Gastrocnemius medialis (tissue), 4 donors: Measurements from ENCODE around the gene NHLRC4. TPM values are rescaled to one million over a fixed set of nuclear protein-coding genes. Genes with fewer than 3 reads are reported as not detected.

ENCODE experiments used
- ATAC-seq, 2 donors: fragments of 150-250 bp; one replicate each; pipeline ENCODE4 v1.9.1; 2016
- DNase-seq, 2 donors: peaks; one replicate each; pipeline ENCODE4 v3.0.0-alpha.2; 2019
- H3K27ac ChIP-seq, 4 donors: fragments of 200-600 bp; sonication (generic); 1 replicate in 1 of 4; 2 replicates in 3 of 4; pipeline ENCODE4 v1.5.1; 2016 to 2018; ENCODE audit warnings: mild to moderate bottlenecking in 2 of 4, moderate library complexity in 1 of 4
- H3K27me3 ChIP-seq, 3 donors: fragments of 200-600 bp; sonication (generic) in 2 of 3; 1 replicate in 1 of 3; 2 replicates in 2 of 3; pipeline versions ENCODE4 v1.5.1 to v1.6.0; 2016 to 2019; ENCODE audit warnings: mild to moderate bottlenecking in 1 of 3, moderate library complexity in 1 of 3
- H3K36me3 ChIP-seq, 2 donors: fragments of 200-600 bp; sonication (generic) in 1 of 2; one replicate each; pipeline ENCODE4 v1.5.1; 2017 to 2018
- H3K4me1 ChIP-seq, 2 donors: fragments of 200-600 bp; sonication (generic) in 1 of 2; one replicate each; pipeline ENCODE4 v1.5.1; 2016 to 2017; ENCODE audit warnings: mild to moderate bottlenecking in 2 of 2
- H3K4me3 ChIP-seq, 4 donors: fragments of 200-600 bp; sonication (generic) in 3 of 4; 1 replicate in 1 of 4; 2 replicates in 3 of 4; pipeline ENCODE4 v1.5.1; 2016 to 2019; ENCODE audit warnings: mild to moderate bottlenecking in 2 of 4
- H3K9me3 ChIP-seq, 3 donors: fragments of 200-600 bp; sonication (generic) in 2 of 3; 1 replicate in 1 of 3; 2 replicates in 2 of 3; pipeline ENCODE4 v1.5.1; 2016 to 2019
- POLR2A ChIP-seq, 2 donors: fragments of 450-650 bp; IDR thresholded peaks; one replicate each; pipeline ENCODE4 v1.6.1; 2017; ENCODE audit warnings: antibody characterized with exemption in 2 of 2, mild to moderate bottlenecking in 2 of 2, moderate library complexity in 2 of 2
- in situ Hi-C, 4 donors: fragments of 200-750 bp; cut with MboI; loops; one replicate each; pipeline versions ENCODE4 v1.15.0 to v1.8.0; 2017; ENCODE audit warnings: low sequenced_read_pairs in 4 of 4
- intact Hi-C: fragments of 100-400 bp; cut with DNase I; formaldehyde crosslinking; loops from one replicate; pipeline ENCODE4 v1.15.1; 2023; ENCODE audit warnings: low total_unique reads
- total RNA-seq, 4 donors: library from RNA; depleted of rRNA; stranded (reverse); fragments of >200 nt; gene quantifications; one replicate each; pipeline versions ENCODE4 v1.1.0 to v1.2.3, GENCODE V29; 2016
- TF ChIP-seq, protein P1 (sequence below), 5 experiments: fragments of 450-650 bp in 3 of 5; fragments of 200-600 bp in 2 of 5; sonication (generic) in 2 of 5; IDR thresholded peaks in 4 of 5; conservative IDR thresholded peaks in 1 of 5; 1 replicate in 4 of 5; 2 replicates in 1 of 5; pipeline ENCODE4 v1.5.1; 2016 to 2019; ENCODE audit warnings: antibody characterized with exemption in 5 of 5, mild to moderate bottlenecking in 3 of 5, moderate library complexity in 3 of 5

NHLRC4 gene
- total RNA-seq, 4 donors from 2014 or later = 0.42 to 0.56 (median 0.48) TPM

DNA sequence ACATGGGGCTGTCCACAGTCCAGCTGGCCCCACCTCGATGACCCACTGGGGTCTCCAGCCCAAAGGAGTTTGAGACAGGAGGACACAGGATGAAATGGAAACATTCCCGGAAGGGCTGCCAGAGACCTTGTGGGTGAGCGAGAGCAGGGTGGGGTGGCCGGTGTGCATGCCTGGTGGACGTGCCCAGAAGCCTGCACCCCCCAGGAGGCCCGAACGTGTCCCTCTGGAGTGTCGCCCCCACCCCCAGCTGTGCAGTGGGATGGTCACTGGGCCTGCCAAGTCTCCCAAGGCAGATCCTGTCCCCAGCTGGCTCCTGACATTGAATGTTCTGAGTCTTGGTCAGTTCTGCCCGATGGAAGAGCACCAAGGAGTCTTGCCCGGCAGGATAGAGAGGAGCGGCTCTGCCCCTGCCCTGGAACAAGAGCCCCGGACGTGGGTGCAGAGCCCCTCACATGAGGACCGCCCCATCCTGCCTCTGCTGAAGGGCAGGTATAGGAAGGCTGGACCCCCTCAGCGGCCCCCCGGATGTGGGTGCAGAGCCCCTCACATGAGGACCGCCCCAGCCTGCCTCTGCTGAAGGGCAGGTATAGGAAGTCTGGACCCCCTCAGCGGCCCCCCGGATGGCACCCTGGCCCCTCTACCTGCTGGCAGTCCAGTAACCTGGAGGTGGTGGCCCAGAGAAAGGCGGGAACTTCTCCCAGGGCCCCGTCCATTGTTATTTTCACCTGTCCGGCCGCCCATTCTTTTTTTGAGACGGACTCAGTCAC is 42.3 kb upstream of the NHLRC4 start:
- DNase-seq = no peak
- Histone ChIP-seq H3K27ac (peak overlapping the region in 3 of 4 donors; percentile 34 to 99 (median 94)), H3K9me3 (no peaks in the 10 kb centered on the region), H3K27me3 (no peaks in the 10 kb centered on the region), H3K4me3 (no peak overlapping the region), H3K4me1 (peaks cover 25 to 34% of the 10 kb centered on the region in 2 donors), H3K36me3 (peaks cover 0 to 15% of the 10 kb centered on the region in 2 donors)
- in situ Hi-C loops = no loop called here
- intact Hi-C loops = no loop called here
- TF ChIP-seq POLR2A (IDR thresholded peaks at IDR 0.05) = no peak
- TF ChIP-seq, protein P1, sequence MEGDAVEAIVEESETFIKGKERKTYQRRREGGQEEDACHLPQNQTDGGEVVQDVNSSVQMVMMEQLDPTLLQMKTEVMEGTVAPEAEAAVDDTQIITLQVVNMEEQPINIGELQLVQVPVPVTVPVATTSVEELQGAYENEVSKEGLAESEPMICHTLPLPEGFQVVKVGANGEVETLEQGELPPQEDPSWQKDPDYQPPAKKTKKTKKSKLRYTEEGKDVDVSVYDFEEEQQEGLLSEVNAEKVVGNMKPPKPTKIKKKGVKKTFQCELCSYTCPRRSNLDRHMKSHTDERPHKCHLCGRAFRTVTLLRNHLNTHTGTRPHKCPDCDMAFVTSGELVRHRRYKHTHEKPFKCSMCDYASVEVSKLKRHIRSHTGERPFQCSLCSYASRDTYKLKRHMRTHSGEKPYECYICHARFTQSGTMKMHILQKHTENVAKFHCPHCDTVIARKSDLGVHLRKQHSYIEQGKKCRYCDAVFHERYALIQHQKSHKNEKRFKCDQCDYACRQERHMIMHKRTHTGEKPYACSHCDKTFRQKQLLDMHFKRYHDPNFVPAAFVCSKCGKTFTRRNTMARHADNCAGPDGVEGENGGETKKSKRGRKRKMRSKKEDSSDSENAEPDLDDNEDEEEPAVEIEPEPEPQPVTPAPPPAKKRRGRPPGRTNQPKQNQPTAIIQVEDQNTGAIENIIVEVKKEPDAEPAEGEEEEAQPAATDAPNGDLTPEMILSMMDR (IDR thresholded peaks at IDR 0.05 in 4 of 5, conservative IDR thresholded peaks at IDR 0.05 in 1 of 5) = no peak
- ATAC-seq = no peak

DNA sequence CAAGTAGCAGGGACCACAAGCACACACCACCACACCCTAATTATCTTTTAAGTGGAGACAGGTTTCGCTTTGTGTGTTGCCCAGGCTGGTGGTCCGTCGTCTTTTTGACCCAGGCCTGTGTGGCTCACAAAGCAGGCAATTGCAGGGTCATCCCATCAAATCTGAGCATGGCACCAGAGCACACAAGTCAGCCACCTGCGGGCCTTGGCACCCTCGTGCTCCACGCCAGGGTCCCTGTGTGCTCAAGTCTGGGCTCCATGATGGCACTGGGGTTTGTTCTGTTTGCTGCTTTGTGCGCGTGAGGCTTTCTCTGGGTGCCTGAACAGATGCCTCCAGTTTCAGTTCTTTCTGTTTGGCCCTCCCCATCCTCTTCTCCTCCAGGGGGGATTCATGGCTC is 41.7 kb upstream of the NHLRC4 start:
- Histone ChIP-seq H3K27me3 (no peaks in the 10 kb centered on the region), H3K9me3 (no peaks in the 10 kb centered on the region), H3K27ac (peak overlapping the region; percentile 94 to 100 (median 98)), H3K4me1 (peaks cover 26 to 39% of the 10 kb centered on the region in 2 donors), H3K36me3 (peaks cover 0 to 14% of the 10 kb centered on the region in 2 donors), H3K4me3 (no peak overlapping the region)
- in situ Hi-C loops (no loop called here), intact Hi-C loops (no loop called here)
- TF ChIP-seq, protein P1 (IDR thresholded peaks at IDR 0.05 in 4 of 5, conservative IDR thresholded peaks at IDR 0.05 in 1 of 5) = no peak
- no peak for TF ChIP-seq POLR2A (IDR thresholded peaks at IDR 0.05)
- ATAC-seq (no peak), DNase-seq (no peak)

DNA sequence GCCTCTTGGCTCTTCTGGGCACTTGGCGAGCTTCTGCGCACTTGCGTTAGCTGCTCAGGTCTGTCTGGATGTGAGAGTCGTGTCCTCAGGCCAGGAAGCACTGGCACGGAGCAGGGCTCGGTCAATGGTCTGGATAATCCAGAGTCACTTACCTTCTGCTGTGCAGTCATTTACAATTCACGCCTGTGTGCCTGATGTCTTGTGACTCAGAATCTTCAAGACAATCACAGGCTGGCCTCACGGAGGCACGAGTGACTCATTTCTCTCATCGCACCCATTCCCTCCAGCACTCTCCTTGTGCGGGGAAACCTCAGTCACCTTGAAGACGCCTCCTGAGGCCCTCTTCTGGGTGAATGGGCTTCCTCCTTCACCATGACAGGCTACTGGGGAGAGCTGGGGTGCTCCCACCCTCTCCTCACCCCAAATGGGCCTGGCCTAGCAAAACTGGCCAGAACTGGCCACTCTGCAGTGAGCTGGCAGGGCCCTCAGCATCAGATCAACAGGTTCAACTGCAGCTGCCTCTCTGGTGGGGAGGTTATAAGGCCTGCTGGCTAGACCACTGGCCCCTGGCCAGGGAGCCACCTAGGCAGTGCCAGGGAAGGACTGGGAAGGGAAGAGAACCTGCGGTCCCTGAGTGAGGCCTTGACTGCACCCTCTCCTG is 41.2 kb upstream of the NHLRC4 start:
- in situ Hi-C loops (no loop called here), intact Hi-C loops (loop anchor here (2.0 kb wide), 2 partner anchors 101 to 111 kb away; partner anchors contain the start of genes METTL26 and RAB11FIP3)
- H3K4me3 ChIP-seq = peak overlapping the region; percentile 77 to 87 (median 83)
- TF ChIP-seq, protein P1 (IDR thresholded peaks at IDR 0.05 in 4 of 5, conservative IDR thresholded peaks at IDR 0.05 in 1 of 5) = no peak
- no peak for TF ChIP-seq POLR2A (IDR thresholded peaks at IDR 0.05)
- H3K27me3 ChIP-seq = no peaks in the 10 kb centered on the region
- peaks cover 0 to 8% of the 10 kb centered on the region in 2 donors for H3K36me3 ChIP-seq
- no peak for ATAC-seq
- DNase-seq = no peak
- H3K9me3 ChIP-seq = no peaks in the 10 kb centered on the region
- H3K4me1 ChIP-seq = peaks cover 26 to 39% of the 10 kb centered on the region in 2 donors
- H3K27ac ChIP-seq = peak overlapping the region; percentile 94 to 100 (median 98)

DNA sequence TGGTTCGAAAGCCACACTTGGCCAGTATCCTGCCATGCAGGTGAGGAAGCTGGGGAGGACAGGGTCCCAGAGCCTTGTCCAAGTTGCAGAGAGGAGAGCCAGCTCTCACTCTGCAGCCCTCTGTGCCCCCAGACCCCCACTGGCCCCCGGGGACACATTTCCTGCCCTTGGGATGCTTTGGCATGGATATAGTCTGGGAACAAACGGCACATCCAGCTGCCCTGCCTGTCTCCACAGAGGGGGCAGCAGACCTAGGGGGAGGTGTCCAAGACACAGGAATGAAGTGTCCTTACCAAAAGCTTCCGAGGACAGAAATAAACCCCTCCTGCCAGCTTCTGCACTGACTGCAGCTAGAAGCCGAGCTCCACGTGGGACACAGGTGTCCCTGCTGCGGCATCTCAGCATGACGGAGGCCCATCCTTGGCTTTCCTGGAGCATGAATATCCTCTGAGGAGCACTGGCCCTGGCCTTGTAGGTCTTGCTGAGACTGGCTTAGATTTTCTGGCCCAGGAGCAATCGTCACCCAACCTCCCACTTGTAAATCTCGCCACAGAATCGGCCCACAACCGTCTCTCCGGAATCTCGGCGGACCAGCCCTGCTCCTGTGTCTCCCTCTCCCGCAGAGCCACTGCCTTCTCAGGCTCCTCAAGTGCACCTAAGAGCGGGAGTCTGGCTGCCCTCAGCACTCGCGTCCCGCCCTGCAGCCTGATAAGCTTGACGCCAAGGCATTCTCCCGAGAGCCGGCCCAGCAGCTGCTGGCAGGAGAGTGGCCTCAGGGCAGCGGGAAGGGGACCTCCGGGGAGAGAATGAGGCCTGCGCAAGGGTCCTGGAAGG is 40.4 kb upstream of the NHLRC4 start:
- TF ChIP-seq POLR2A (IDR thresholded peaks at IDR 0.05) = no peak
- TF ChIP-seq, protein P1 (IDR thresholded peaks at IDR 0.05 in 4 of 5, conservative IDR thresholded peaks at IDR 0.05 in 1 of 5) = no peak
- peak; percentile 1 to 5 for ATAC-seq
- peak overlapping the region; percentile 77 to 87 (median 83) for H3K4me3 ChIP-seq
- intact Hi-C loops = loop anchor here (2.0 kb wide), 2 partner anchors 102 to 110 kb away; partner anchors contain the start of genes METTL26 and RAB11FIP3
- H3K4me1 ChIP-seq = peaks cover 26 to 39% of the 10 kb centered on the region in 2 donors
- peak overlapping the region; percentile 94 to 100 (median 98) for H3K27ac ChIP-seq
- H3K27me3 ChIP-seq = no peaks in the 10 kb centered on the region
- DNase-seq = peak in 1 of 2 donors; percentile 46
- no peaks in the 10 kb centered on the region for H3K9me3 ChIP-seq
- H3K36me3 ChIP-seq = peaks cover 0 to under 1% of the 10 kb centered on the region in 2 donors
- in situ Hi-C loops = no loop called here
